ENCODE measurements around the gene ZFAND6.
A peak's percentile ranks its signal among the peaks of the same experiment; 100 is the strongest.

ZFAND6 gene

GRCh38 chr15:80049046-80049445 is 10.4 kb upstream of the ZFAND6 start:
- TF ChIP-seq CTCF (IDR thresholded peaks at IDR 0.05), result no peak

- TF ChIP-seq CTCF (IDR thresholded peaks at IDR 0.05), result no peak
Measured at GRCh38 chr15:80052597-80053304, 6.7 kb upstream of the ZFAND6 start.

- TF ChIP-seq CTCF (IDR thresholded peaks at IDR 0.05), result no peak
Measured at GRCh38 chr15:80055933-80056332, 3.5 kb upstream of the ZFAND6 start.

- TF ChIP-seq CTCF (IDR thresholded peaks at IDR 0.05), result no peak
Measured at GRCh38 chr15:80058044-80058443, 1.4 kb upstream of the ZFAND6 start.

- TF ChIP-seq CTCF (IDR thresholded peaks at IDR 0.05), result no peak
Measured at GRCh38 chr15:80059786-80060355, 395 bp downstream of the ZFAND6 start.

- TF ChIP-seq CTCF (IDR thresholded peaks at IDR 0.05), result peak; percentile 36; the same call in 1 of the 2 replicates
Measured at GRCh38 chr15:80060356-80061006, 1.0 kb downstream of the ZFAND6 start.

- no peak for TF ChIP-seq CTCF (IDR thresholded peaks at IDR 0.05)
Measured at GRCh38 chr15:80061582-80061981, 2.1 kb downstream of the ZFAND6 start.
